DLD1 (cell line): ENCODE data around the gene PTPRG.
"Not testable (repeated sequence)": the region's sequence is repeated elsewhere in the genome, so short reads cannot be mapped to it uniquely, and the experiment has no call there.

Experiments
- in situ Hi-C: cut with HindIII; loops from 2 replicates; pipeline ENCODE4 v1.10.0; 2017; ENCODE audit warnings: low sequenced_read_pairs

The PTPRG gene

GRCh38 chr3:61681636-61682035 is 120.3 kb downstream of the PTPRG start:
- in situ Hi-C loops, result no loop called here

GRCh38 chr3:61682671-61683548 is 121.5 kb downstream of the PTPRG start:
- in situ Hi-C loops, result no loop called here

DNA sequence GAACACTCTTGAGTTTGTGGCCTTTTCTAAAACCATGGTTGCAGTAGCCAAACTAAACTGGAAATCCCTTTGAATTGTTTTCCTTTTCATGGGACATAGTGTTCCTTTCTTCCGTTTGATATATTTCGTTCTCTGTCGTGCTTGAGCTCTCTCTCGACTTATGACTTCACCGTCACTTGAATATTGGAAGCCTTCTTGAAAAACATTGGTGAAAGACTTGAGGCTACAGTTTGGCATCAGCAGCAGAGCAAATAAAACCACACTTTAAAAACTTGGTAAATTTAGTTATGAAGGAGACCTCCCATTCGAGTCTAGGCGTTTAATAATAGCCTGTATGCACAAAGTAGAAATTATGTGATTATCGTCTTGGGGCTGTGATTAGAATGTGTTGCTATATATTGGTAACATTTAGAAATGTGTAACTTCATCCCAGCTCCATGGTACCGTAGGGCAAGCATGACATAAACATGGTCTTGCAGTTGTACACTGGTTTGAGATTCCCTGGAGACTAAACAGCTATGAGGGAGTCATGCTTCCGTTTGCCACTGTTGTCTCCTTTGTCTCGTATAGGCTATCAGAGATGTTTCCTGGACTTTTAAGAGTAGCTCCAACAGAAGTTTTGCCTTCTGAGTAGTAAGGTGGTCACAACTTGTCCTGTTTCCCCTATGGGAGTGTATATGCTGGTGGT is 122.3 kb downstream of the PTPRG start:
- in situ Hi-C loops, result no loop called here

DNA sequence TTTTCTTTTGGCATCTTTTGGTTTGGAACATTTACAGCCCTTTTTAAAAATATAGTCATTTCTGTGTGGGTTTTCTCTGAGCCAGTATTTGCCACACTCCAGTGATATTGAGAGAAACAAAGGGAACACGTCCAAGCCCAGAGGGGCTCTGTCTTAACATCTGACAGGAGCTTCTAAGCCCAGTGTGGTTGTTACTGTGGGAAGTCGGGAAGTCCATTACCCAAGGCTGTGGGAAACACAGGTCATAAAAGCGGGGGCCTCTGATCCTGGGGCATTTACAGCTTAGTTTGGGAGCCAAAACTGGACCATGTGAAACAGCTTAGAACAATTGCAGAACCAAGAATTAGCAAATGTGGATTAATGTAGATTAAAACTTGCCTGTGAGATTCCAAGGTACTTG is 123.0 kb downstream of the PTPRG start:
- in situ Hi-C loops, result no loop called here

DNA sequence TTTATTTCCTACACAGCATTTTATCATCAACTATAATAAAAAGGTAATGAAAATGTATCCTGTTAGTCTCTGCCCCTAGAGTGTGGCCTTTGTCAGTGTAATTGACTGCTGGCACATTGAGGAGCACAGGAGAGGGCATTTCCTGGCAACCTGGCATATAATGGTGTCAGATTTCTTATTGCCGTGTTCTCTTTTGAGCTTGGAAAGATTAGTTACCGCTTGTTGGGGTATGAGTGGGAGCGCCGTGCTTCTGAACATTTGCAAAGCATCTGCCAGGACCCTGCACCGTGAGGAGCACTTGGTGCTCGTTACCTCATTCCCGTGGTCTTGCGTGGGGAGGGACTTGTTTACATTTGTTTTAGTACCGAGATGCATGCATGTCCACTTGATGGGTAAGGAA is 124.4 kb downstream of the PTPRG start:
- in situ Hi-C loops, result no loop called here

DNA sequence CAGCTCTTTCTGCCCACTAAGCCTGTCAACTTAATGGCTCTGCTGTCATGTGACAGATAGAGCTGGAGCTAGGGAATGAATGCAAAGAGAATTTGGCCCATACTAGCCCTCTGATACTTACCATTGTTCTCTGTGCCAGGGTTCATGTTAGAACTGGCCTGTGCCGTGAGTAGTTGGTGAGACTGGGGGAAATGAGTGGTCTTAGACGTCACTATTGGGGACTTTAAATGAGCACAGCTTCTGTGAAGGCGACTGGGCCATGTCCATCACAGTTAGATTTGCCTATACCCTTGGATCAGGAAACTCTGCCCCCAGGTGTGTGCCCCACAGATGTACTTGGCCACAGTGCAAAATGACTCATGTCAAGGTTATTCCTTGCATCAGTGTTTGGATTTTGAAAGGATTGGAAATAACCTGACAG is 124.9 kb downstream of the PTPRG start:
- in situ Hi-C loops, result no loop called here

GRCh38 chr3:61687206-61687605 is 125.8 kb downstream of the PTPRG start:
- in situ Hi-C loops, result no loop called here

- in situ Hi-C loops, result no loop called here
These were observed 126.4 kb downstream of the PTPRG start for GRCh38 chr3:61687663-61688306.

DNA sequence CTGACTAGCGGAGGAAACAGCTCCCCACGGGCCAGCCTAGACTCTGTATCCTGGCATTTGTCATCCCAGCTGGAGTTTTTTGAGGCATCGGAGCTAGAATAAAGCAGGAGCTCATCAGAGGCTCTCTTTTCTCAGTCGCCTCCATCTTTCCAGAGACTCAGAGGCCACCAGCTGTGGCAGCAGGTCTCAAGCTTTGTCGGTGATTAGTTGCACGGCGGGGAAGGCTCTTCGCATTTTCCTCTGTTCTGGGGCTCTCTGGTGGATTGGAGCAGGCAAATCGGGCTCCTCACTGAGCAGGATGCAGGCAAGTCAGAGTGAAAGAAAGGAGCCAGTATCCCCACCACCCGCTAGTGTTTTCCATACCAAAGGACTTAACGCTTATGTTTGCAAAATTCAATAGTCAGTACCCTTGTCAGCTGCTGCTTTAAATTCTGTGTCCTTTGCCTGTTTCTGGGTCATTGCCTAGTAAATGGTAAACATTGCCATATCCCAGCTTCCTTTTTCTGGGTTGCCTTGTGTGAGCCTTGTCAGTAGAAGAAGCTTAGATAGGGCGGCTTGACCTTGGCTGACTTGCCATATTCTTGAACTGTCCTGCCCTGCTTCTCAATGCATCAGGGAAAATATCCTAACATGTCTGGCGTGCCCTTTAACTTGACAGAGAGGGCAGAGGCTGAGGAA is 127.1 kb downstream of the PTPRG start:
- in situ Hi-C loops, result no loop called here

DNA sequence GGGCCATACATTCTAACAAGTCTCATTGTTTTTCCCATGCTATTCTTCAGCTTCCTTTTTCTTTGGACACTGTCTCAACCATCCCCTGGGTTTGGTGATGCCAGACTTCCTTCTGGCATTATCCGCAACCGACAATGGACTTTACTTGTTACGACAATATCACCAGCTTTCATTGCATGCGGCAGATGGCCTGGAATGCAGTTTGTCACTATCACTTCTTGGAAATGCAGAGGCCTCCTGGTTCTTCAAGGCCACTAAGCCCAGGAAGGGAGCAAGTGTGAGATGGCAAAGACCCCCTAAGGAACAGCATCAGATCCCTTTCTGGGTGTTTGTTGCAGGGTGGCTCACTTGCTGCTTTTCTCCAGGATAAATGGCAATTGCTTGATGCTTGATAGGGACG is 128.6 kb downstream of the PTPRG start:
- in situ Hi-C loops, result no loop called here

DNA sequence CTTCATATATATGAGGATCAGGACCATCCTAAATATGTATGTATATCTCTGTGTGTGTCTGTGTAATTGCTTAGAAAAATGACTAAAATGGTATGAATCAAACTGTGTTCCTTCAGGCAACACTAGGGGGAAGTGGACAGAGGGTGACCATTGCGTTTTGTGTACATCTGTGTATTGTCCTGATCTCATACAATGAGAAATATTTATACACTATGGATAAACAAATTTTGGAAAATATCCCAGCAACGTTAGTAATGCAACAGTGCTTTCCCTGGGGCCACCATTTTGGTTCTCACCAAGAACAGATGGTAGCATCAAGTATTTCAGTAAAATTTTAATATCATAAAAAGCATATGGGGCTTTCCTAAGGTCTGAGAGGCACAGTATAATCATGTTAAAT is 130.1 kb downstream of the PTPRG start:
- in situ Hi-C loops, result no loop called here

GRCh38 chr3:61697301-61697700 is 135.9 kb downstream of the PTPRG start:
- in situ Hi-C loops, result no loop called here

GRCh38 chr3:61698278-61699072 is 137.1 kb downstream of the PTPRG start:
- in situ Hi-C loops, result not testable (repeated sequence)

DNA sequence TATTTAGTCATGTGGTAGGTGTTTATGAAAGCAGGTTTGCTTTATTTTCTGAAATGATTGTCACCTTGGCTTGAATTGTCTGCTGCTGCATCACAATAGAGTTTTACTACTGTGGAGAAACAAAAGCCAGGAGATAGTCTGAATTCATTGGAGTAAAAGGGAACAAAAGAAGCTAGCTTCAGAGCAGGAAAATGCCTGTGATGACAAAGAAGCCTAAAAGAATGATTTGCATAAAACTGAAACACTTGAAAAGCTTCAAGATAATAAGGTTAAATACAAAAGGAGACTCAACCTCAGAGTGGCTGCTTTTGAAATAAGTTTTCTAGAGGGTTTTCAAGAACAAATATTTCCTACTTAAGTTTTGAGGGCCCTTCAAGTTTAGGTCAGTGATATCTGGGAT is 138.3 kb downstream of the PTPRG start:
- in situ Hi-C loops, result no loop called here

- in situ Hi-C loops, result no loop called here
These were observed 139.6 kb downstream of the PTPRG start for GRCh38 chr3:61701011-61701410.

DNA sequence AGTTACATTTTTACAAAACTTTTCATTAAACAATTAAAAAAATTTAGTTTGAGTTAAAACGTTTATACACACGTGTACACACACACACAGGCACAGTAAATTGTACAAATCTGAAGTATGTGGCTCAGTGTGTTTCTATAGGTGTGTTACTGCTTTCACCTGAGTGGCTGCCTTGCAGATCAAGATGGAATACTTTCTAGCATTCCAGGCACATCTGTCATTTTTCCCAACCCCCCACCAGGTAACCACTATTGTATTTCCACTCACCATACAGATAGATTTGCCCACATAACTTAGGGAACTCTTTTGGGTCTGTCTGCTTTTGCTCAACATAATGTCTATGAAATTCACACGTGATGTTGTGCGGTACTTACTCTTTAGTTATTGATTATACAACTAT is 141.1 kb downstream of the PTPRG start:
- in situ Hi-C loops, result no loop called here

GRCh38 chr3:61704807-61705206 is 143.4 kb downstream of the PTPRG start:
- in situ Hi-C loops, result no loop called here

- in situ Hi-C loops, result no loop called here
These were observed 146.1 kb downstream of the PTPRG start for GRCh38 chr3:61707492-61707891.

- in situ Hi-C loops, result not testable (repeated sequence)
These were observed 149.5 kb downstream of the PTPRG start for GRCh38 chr3:61710920-61711319.

- in situ Hi-C loops, result no loop called here
These were observed 152.9 kb downstream of the PTPRG start for GRCh38 chr3:61714225-61714624.
